H54 (cell line): ENCODE measurements around the gene ARL5A.
"Not testable (repeated sequence)": the region's sequence is repeated elsewhere in the genome, so short reads cannot be mapped to it uniquely, and the experiment has no call there.

Source experiments
- DNase-seq: peaks from one replicate; pipeline ENCODE4 v3.0.0; 2011; ENCODE audit warnings: low spot score, mixed read lengths; ENCODE audit not compliant: insufficient read length
- FAIRE-seq: peaks from 3 replicates; lab custom pipeline; 2011; peaks lifted over from hg19 to GRCh38; lab: Jason Lieb, UNC
- POLR2A ChIP-seq: IDR thresholded peaks from 2 replicates; pipeline ENCODE4 v1.6.1; 2011; ENCODE audit warnings: low read depth, mild to moderate bottlenecking, low read length

ARL5A gene

GRCh38 chr2:151828143-151828889 lies at the start of gene ARL5A:
ARL5A (minus strand) TSS chr2:151828421; CDS start chr2:151828176, 245 bp downstream.
- peak; percentile 89 for TF ChIP-seq POLR2A
- DNase-seq = peak; percentile 76
- peak; percentile 97 for FAIRE-seq

- DNase-seq, FAIRE-seq: not testable (repeated sequence)
These were observed 47.4 kb upstream of the ARL5A start for GRCh38 chr2:151875631-151876030.

- no peak for TF ChIP-seq POLR2A
- FAIRE-seq (no peak), DNase-seq (no peak)
These were observed 44.2 kb upstream of the ARL5A start for GRCh38 chr2:151872463-151872862.

- FAIRE-seq (no peak), DNase-seq (no peak)
- no peak for TF ChIP-seq POLR2A
These were observed 41.1 kb upstream of the ARL5A start for GRCh38 chr2:151869291-151869690.

GRCh38 chr2:151862700-151863099 lies 34.5 kb upstream of the ARL5A start:
- FAIRE-seq (no peak), DNase-seq (no peak)
- TF ChIP-seq POLR2A = no peak

GRCh38 chr2:151861174-151861573 lies 33.0 kb upstream of the ARL5A start:
- TF ChIP-seq POLR2A = no peak
- DNase-seq (no peak), FAIRE-seq (no peak)

- TF ChIP-seq POLR2A = no peak
- no peak for FAIRE-seq
- no peak for DNase-seq
These were observed 32.5 kb upstream of the ARL5A start for GRCh38 chr2:151860613-151861146.

GRCh38 chr2:151860210-151860609 lies 32.0 kb upstream of the ARL5A start:
- DNase-seq = no peak
- no peak for TF ChIP-seq POLR2A
- FAIRE-seq = no peak

GRCh38 chr2:151857650-151858049 lies 29.4 kb upstream of the ARL5A start:
- DNase-seq (no peak), FAIRE-seq (no peak)
- no peak for TF ChIP-seq POLR2A

- FAIRE-seq (no peak), DNase-seq (no peak)
- no peak for TF ChIP-seq POLR2A
These were observed 26.9 kb upstream of the ARL5A start for GRCh38 chr2:151855111-151855510.

GRCh38 chr2:151853070-151853758 lies 25.0 kb upstream of the ARL5A start:
- FAIRE-seq (no peak), DNase-seq (no peak)
- no peak for TF ChIP-seq POLR2A

GRCh38 chr2:151852260-151853069 lies 24.2 kb upstream of the ARL5A start:
- DNase-seq (no peak), FAIRE-seq (no peak)
- no peak for TF ChIP-seq POLR2A

GRCh38 chr2:151851761-151852160 lies 23.5 kb upstream of the ARL5A start:
- FAIRE-seq (no peak), DNase-seq (no peak)
- TF ChIP-seq POLR2A = no peak
